ENCODE results near the gene CAMK2G. TPM values are rescaled to one million over a fixed set of nuclear protein-coding genes. Genes with fewer than 3 reads are reported as not detected.
A peak's percentile ranks its signal among the peaks of the same experiment; 100 is the strongest.

Gene CAMK2G
- total and polyA plus RNA-seq, 7 donors = 15.8 to 60.3 (median 50.5) TPM

- TF ChIP-seq CTCF (IDR thresholded peaks at IDR 0.05) = no peak
- no peak overlapping the region for H3K4me3 ChIP-seq
- no peaks in the 10 kb centered on the region for H3K9me3 ChIP-seq
- no peaks in the 10 kb centered on the region for H3K27me3 ChIP-seq (ENCODE audit: insufficient read depth in 3 of 3, low read length in 2 of 3)
- H3K4me1 ChIP-seq = no peaks in the 10 kb centered on the region
- ATAC-seq (no peak), DNase-seq (no peak)
- no peak overlapping the region for H3K27ac ChIP-seq
- peaks cover 0 to 80% of the 10 kb centered on the region in 2 donors for H3K36me3 ChIP-seq (ENCODE audit: insufficient read depth in 1 of 2, low read depth in 1 of 2)
- intact Hi-C loops (cut with DNase I) = no loop called here
- WGBS, 3 donors = 91 to 95% (median 92%) methylated on average over 19 of the region's 19 CpGs
Measured at GRCh38 chr10:73827346-73828089, 46.8 kb downstream of the CAMK2G start.

GRCh38 chr10:73824146-73824725 lies 50.1 kb downstream of the CAMK2G start:
- Histone ChIP-seq H3K36me3 (ENCODE audit: insufficient read depth in 1 of 2, low read depth in 1 of 2) (peaks cover 0 to 88% of the 10 kb centered on the region in 2 donors), H3K4me1 (no peaks in the 10 kb centered on the region), H3K27ac (no peak overlapping the region), H3K27me3 (ENCODE audit: insufficient read depth in 3 of 3, low read length in 2 of 3) (no peaks in the 10 kb centered on the region), H3K4me3 (no peak overlapping the region), H3K9me3 (no peaks in the 10 kb centered on the region)
- intact Hi-C loops (cut with DNase I) = no loop called here
- ATAC-seq (no peak), DNase-seq (no peak)
- 96 to 99% (median 98%) methylated on average over 14 of the region's 14 CpGs for WGBS, 3 donors
- no peak for TF ChIP-seq CTCF (IDR thresholded peaks at IDR 0.05)

- intact Hi-C loops (cut with DNase I) = no loop called here
- no peak for TF ChIP-seq CTCF (IDR thresholded peaks at IDR 0.05)
- H3K27ac ChIP-seq = no peak overlapping the region
- WGBS, 3 donors = 92 to 95% (median 92%) methylated on average over 7 of the region's 7 CpGs
- H3K4me1 ChIP-seq = no peaks in the 10 kb centered on the region
- DNase-seq (no peak), ATAC-seq (no peak)
- H3K27me3 ChIP-seq (ENCODE audit: insufficient read depth in 3 of 3, low read length in 2 of 3) = no peaks in the 10 kb centered on the region
- H3K4me3 ChIP-seq = no peak overlapping the region
- H3K9me3 ChIP-seq = no peaks in the 10 kb centered on the region
- peaks cover 0 to 82% of the 10 kb centered on the region in 2 donors for H3K36me3 ChIP-seq (ENCODE audit: insufficient read depth in 1 of 2, low read depth in 1 of 2)
Measured at GRCh38 chr10:73823391-73823790, 51.0 kb downstream of the CAMK2G start.

- Histone ChIP-seq H3K9me3 (no peaks in the 10 kb centered on the region), H3K27me3 (ENCODE audit: insufficient read depth in 3 of 3, low read length in 2 of 3) (no peaks in the 10 kb centered on the region), H3K36me3 (ENCODE audit: insufficient read depth in 1 of 2, low read depth in 1 of 2) (peaks cover 3 to 81% of the 10 kb centered on the region in 2 donors), H3K27ac (peak overlapping the region; percentile 75), H3K4me1 (peaks cover 8% of the 10 kb centered on the region), H3K4me3 (no peak overlapping the region)
- ATAC-seq = peak; percentile 60 to 75 (median 74)
- 48 to 58% (median 52%) methylated on average over 20 of the region's 20 CpGs for WGBS, 3 donors
- intact Hi-C loops (cut with DNase I) = no loop called here
- peak in 1 of 2 donors; percentile 75 for DNase-seq
- no peak for TF ChIP-seq CTCF (IDR thresholded peaks at IDR 0.05)
Measured at GRCh38 chr10:73819513-73820093, 54.8 kb downstream of the CAMK2G start.
